OCI-LY3 (cell line): ENCODE results near the gene OR2G3.

ENCODE experiments used
- CTCF ChIP-seq: fragments of 200-600, 300-600 bp; sonication (generic); IDR thresholded peaks from 2 replicates; pipeline ENCODE4 v1.5.1; 2014; ENCODE audit warnings: antibody characterized with exemption, low read length, low read depth
- EZH2phosphoT487 ChIP-seq: fragments of 200-600 bp; shearing (Covaris generic); IDR thresholded peaks from 2 replicates; pipeline ENCODE4 v1.6.1; 2018; ENCODE audit warnings: antibody characterized with exemption, mixed run types, low read depth

GRCh38 chr1:247613405-247613804 lies 8.0 kb downstream of the OR2G3 start:
- TF ChIP-seq CTCF: no peak
- no peak for TF ChIP-seq EZH2phosphoT487
